K562 (cell line): ENCODE measurements around the gene ATAD5. TPM values are rescaled to one million over a fixed set of nuclear protein-coding genes. Genes with fewer than 3 reads are reported as not detected.

Source experiments
- ARID1B ChIP-seq: fragments of 450-650 bp; IDR thresholded peaks from 2 replicates; pipeline ENCODE4 v1.6.1; 2016; ENCODE audit warnings: antibody characterized with exemption, mild to moderate bottlenecking, inconsistent platforms
- CXXC5 ChIP-seq: fragments of 250-450 bp; sonication (Bioruptor Pico); IDR thresholded peaks from 2 replicates; pipeline ENCODE4 v1.8.0; 2022; ENCODE audit warnings: inconsistent platforms, mild to moderate bottlenecking, moderate library complexity
- GATAD2B ChIP-seq: fragments of 450-650 bp; IDR thresholded peaks from 2 replicates; pipeline ENCODE4 v1.6.1; 2017; ENCODE audit warnings: mild to moderate bottlenecking, borderline replicate concordance
- JUND ChIP-seq, 2 experiments: IDR thresholded peaks; 2 replicates in 1 of 2; 3 replicates in 1 of 2; pipeline ENCODE4 v1.6.1; 2011; ENCODE audit warnings: borderline replicate concordance in 2 of 2, low read depth in 2 of 2, low read length in 2 of 2, improper control_type of control experiment in 1 of 2, missing biosample characterization in 1 of 2, missing genetic modification characterization in 1 of 2, missing genetic modification reagents in 1 of 2
- KDM1A ChIP-seq, 2 experiments: fragments of 450-650 bp; IDR thresholded peaks; 2 replicates each; pipeline ENCODE4 v1.6.1; 2016; ENCODE audit warnings: mild to moderate bottlenecking in 2 of 2
- MYNN ChIP-seq, 2 experiments: sonication (generic); formaldehyde crosslinking in 1 of 2; IDR thresholded peaks; 2 replicates each; pipeline versions ENCODE4 v1.5.0 to v1.6.1; 2016 to 2020; ENCODE audit warnings: antibody characterized with exemption in 1 of 2, missing genetic modification reagents in 1 of 2
- SLC30A9 ChIP-seq: fragments of 250-450 bp; sonication (Bioruptor Pico); IDR thresholded peaks from 2 replicates; pipeline ENCODE4 v1.8.0; 2022; ENCODE audit warnings: mild to moderate bottlenecking, moderate library complexity
- SRSF3 ChIP-seq: fragments of 200-400 bp; formaldehyde crosslinking; IDR thresholded peaks from 2 replicates; pipeline ENCODE4 v1.6.1; 2016; ENCODE audit warnings: mild to moderate bottlenecking, low read length, moderate library complexity; ENCODE audit not compliant: insufficient read depth
- ZBTB1 ChIP-seq: sonication (generic); formaldehyde crosslinking; IDR thresholded peaks from 2 replicates; pipeline ENCODE4 v1.8.1; 2023; ENCODE audit warnings: missing genetic modification reagents, low read depth, mild to moderate bottlenecking, borderline replicate concordance
- ZEB2 ChIP-seq: fragments of 450-650 bp; IDR thresholded peaks from 2 replicates; pipeline ENCODE4 v1.6.1; 2016
- polyA plus RNA-seq, 8 experiments: library from polyadenylated mRNA; depleted of rRNA in 4 of 8; stranded (reverse) in 5 of 8; unstranded in 3 of 8; fragments of >200 nt; fragmentation: Nextera tagmentation in 2 of 8; fragmentation: Illumina TruSeq in 1 of 8; extraction: Ambion mirVana in 2 of 8; extraction: Trizol in 1 of 8; gene quantifications; 2 replicates each; pipeline versions ENCODE4 v1.2.1 to v1.2.3, GENCODE V29; 2011 to 2014; ENCODE audit warnings: inconsistent platforms in 1 of 8, missing spikeins in 1 of 8
- total RNA-seq, 7 experiments: library from RNA; depleted of rRNA in 6 of 7; stranded (reverse); fragments of >200 nt in 6 of 7; fragmentation: Illumina TruSeq in 2 of 7; extraction: Trizol in 2 of 7; gene quantifications; 2 replicates each; pipeline versions ENCODE4 v1.2.1 to v1.2.3, GENCODE V29; 2011 to 2021; ENCODE audit warnings: low replicate concordance in 1 of 7
- TF ChIP-seq, protein P1 (sequence below): fragments of 200-800 bp; sonication (Bioruptor generic); IDR thresholded peaks from 2 replicates; pipeline ENCODE4 v1.6.1; 2017; ENCODE audit warnings: missing genetic modification characterization, missing compliant biosample characterization
- TF ChIP-seq, protein P2 (sequence below): fragments of 250-450 bp; sonication (Bioruptor Pico); IDR thresholded peaks from 2 replicates; pipeline ENCODE4 v1.4.0; 2020; ENCODE audit warnings: borderline replicate concordance
- TF ChIP-seq, protein P3 (sequence below): fragments of 250-450 bp; sonication (Bioruptor Pico); IDR thresholded peaks from 2 replicates; pipeline ENCODE4 v1.4.0; 2020

Gene ATAD5
- total and polyA plus RNA-seq, 9 of the 15 experiments (the other 6 are each of a cell fraction or from before 2014, with no cell fraction given): 4.6 to 25.6 (median 19.5) TPM

DNA sequence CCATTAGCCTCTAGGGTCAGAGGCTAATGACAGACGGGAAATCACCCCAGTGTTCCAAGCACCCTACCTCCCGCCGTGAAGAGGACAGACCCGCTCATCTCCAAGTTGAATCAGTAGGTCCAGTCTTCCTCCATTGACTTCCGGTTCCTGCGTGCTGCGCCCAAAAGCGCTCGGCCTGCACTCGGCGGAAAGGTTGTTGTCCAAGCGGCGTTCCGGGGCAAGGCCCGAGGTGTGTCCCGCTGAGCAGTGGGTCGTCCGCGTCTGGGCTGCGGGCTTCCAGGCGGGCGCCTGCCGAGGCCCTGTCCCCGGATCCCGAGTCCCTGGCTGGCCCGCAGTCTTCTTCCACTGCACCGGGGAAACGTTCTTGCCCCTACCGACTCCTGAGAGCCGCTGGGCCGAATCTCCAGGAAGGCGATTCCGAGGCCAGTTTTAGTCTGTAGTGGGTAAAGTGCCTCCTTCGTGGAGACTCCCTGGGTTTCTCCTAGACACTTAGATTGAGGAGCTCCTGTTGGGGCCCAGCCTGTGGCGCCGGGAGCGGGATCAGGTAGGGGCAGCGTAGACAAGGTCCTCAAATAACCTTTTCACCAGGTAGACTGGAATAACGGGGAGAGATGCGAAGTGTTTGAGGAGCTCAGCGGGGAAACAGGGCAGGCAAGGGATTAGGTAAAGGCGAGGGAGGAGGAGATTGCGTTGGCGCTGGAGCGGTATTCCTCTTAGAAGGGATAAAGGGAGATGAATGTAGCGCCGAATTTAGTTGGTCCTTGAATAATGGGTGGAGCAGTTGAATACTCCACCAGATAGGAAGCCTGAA lies 74.5 kb downstream of the ATAD5 start, which contains the start of gene TEFM (continued):
- no peak for TF ChIP-seq KDM1A (IDR thresholded peaks at IDR 0.05)
- TF ChIP-seq, protein P1, sequence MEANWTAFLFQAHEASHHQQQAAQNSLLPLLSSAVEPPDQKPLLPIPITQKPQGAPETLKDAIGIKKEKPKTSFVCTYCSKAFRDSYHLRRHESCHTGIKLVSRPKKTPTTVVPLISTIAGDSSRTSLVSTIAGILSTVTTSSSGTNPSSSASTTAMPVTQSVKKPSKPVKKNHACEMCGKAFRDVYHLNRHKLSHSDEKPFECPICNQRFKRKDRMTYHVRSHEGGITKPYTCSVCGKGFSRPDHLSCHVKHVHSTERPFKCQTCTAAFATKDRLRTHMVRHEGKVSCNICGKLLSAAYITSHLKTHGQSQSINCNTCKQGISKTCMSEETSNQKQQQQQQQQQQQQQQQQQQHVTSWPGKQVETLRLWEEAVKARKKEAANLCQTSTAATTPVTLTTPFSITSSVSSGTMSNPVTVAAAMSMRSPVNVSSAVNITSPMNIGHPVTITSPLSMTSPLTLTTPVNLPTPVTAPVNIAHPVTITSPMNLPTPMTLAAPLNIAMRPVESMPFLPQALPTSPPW (CRISPR knock-in tag): peak; percentile 48; the same call in 1 of the 2 replicates
- TF ChIP-seq, protein P2, sequence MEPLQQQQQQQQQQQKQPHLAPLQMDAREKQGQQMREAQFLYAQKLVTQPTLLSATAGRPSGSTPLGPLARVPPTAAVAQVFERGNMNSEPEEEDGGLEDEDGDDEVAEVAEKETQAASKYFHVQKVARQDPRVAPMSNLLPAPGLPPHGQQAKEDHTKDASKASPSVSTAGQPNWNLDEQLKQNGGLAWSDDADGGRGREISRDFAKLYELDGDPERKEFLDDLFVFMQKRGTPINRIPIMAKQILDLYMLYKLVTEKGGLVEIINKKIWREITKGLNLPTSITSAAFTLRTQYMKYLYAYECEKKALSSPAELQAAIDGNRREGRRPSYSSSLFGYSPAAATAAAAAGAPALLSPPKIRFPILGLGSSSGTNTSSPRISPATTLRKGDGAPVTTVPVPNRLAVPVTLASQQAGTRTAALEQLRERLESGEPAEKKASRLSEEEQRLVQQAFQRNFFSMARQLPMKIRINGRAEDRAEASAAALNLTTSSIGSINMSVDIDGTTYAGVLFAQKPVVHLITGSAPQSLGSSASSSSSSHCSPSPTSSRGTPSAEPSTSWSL (CRISPR knock-in tag): no peak
- TF ChIP-seq GATAD2B: no peak
- TF ChIP-seq, protein P3, sequence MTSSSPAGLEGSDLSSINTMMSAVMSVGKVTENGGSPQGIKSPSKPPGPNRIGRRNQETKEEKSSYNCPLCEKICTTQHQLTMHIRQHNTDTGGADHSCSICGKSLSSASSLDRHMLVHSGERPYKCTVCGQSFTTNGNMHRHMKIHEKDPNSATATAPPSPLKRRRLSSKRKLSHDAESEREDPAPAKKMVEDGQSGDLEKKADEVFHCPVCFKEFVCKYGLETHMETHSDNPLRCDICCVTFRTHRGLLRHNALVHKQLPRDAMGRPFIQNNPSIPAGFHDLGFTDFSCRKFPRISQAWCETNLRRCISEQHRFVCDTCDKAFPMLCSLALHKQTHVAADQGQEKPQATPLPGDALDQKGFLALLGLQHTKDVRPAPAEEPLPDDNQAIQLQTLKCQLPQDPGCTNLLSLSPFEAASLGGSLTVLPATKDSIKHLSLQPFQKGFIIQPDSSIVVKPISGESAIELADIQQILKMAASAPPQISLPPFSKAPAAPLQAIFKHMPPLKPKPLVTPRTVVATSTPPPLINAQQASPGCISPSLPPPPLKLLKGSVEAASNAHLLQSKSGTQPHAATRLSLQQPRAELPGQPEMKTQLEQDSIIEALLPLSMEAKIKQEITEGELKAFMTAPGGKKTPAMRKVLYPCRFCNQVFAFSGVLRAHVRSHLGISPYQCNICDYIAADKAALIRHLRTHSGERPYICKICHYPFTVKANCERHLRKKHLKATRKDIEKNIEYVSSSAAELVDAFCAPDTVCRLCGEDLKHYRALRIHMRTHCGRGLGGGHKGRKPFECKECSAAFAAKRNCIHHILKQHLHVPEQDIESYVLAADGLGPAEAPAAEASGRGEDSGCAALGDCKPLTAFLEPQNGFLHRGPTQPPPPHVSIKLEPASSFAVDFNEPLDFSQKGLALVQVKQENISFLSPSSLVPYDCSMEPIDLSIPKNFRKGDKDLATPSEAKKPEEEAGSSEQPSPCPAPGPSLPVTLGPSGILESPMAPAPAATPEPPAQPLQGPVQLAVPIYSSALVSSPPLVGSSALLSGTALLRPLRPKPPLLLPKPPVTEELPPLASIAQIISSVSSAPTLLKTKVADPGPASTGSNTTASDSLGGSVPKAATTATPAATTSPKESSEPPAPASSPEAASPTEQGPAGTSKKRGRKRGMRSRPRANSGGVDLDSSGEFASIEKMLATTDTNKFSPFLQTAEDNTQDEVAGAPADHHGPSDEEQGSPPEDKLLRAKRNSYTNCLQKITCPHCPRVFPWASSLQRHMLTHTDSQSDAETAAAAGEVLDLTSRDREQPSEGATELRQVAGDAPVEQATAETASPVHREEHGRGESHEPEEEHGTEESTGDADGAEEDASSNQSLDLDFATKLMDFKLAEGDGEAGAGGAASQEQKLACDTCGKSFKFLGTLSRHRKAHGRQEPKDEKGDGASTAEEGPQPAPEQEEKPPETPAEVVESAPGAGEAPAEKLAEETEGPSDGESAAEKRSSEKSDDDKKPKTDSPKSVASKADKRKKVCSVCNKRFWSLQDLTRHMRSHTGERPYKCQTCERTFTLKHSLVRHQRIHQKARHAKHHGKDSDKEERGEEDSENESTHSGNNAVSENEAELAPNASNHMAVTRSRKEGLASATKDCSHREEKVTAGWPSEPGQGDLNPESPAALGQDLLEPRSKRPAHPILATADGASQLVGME: no peak
- TF ChIP-seq ARID1B: 0 out of 2 replicates have a peak, but pooled peaks have one; percentile 33
- TF ChIP-seq MYNN (IDR thresholded peaks at IDR 0.05): peak; percentile 62; the same call in 1 of the 2 replicates
- no peak for TF ChIP-seq MYNN (CRISPR knock-in tag; IDR thresholded peaks at IDR 0.05)
- peak; percentile 85 for TF ChIP-seq CXXC5 (CRISPR knock-in tag)
- peak; percentile 98 for TF ChIP-seq ZEB2
- no peak for TF ChIP-seq SLC30A9 (CRISPR knock-in tag)
- TF ChIP-seq SRSF3: no peak
- peak; percentile 74 for TF ChIP-seq JUND (IDR thresholded peaks at IDR 0.05; ENCODE audit: borderline replicate concordance, low read depth, low read length)
- TF ChIP-seq JUND (tag; IDR thresholded peaks at IDR 0.05; ENCODE audit: borderline replicate concordance, low read depth, low read length): peak; percentile 43; the same call in 1 of the 3 replicates
- no peak for TF ChIP-seq ZBTB1
